Muscle layer of colon (tissue), 2 donors: Measurements from ENCODE around the gene LARP1B.
"Not testable (repeated sequence)": the region's sequence is repeated elsewhere in the genome, so short reads cannot be mapped to it uniquely, and the experiment has no call there.

Experiments
- H3K27ac ChIP-seq: one replicate; pipeline ENCODE4 v1.7.0; 2013; ENCODE audit warnings: low read depth, mild to moderate bottlenecking, low read length, moderate library complexity
- H3K27me3 ChIP-seq, 2 donors: one replicate each; pipeline ENCODE4 v1.7.0; 2013; ENCODE audit warnings: low read length in 2 of 2, mild to moderate bottlenecking in 2 of 2; ENCODE audit not compliant: insufficient read depth in 2 of 2, control insufficient read depth in 1 of 2
- H3K36me3 ChIP-seq: one replicate; pipeline ENCODE4 v1.7.0; 2013; ENCODE audit warnings: mild to moderate bottlenecking, low read length; ENCODE audit not compliant: insufficient read depth
- H3K4me1 ChIP-seq: one replicate; pipeline ENCODE4 v1.7.0; 2013; ENCODE audit warnings: mild to moderate bottlenecking, low read length; ENCODE audit not compliant: insufficient read depth
- H3K4me3 ChIP-seq, 2 donors: one replicate each; pipeline ENCODE4 v1.7.0; 2013; ENCODE audit warnings: low read length in 2 of 2, low read depth in 1 of 2, mild to moderate bottlenecking in 1 of 2, moderate library complexity in 1 of 2
- H3K9ac ChIP-seq: one replicate; pipeline ENCODE4 v1.7.0; 2013; ENCODE audit warnings: low read length
- H3K9me3 ChIP-seq: one replicate; pipeline ENCODE4 v1.7.0; 2013; ENCODE audit warnings: mild to moderate bottlenecking, low read length
- donor health status: abdominal sarcoma.
- donor health status: Adenocarcinoma of cecum.

LARP1B gene

GRCh38 chr4:128258166-128258565, 197.1 kb downstream of the LARP1B start:
- not testable (repeated sequence) for H3K36me3 ChIP-seq, H3K27me3 ChIP-seq, H3K4me3 ChIP-seq, H3K4me1 ChIP-seq, H3K9me3 ChIP-seq, H3K27ac ChIP-seq, H3K9ac ChIP-seq

- H3K27ac ChIP-seq, H3K36me3 ChIP-seq, H3K4me1 ChIP-seq, H3K27me3 ChIP-seq, H3K9ac ChIP-seq, H3K9me3 ChIP-seq, H3K4me3 ChIP-seq: not testable (repeated sequence)
Measured at GRCh38 chr4:128259889-128260288, 198.8 kb downstream of the LARP1B start.
